HG03045 (cell line): ENCODE results near the gene SRSF10.
"Not testable (repeated sequence)": the region's sequence is repeated elsewhere in the genome, so short reads cannot be mapped to it uniquely, and the experiment has no call there.

Experiments used
- ATAC-seq: cut with Tn5 transposase; IDR thresholded peaks from one replicate; pipeline ENCODE4 v1.9.1; 2021; ENCODE audit warnings: mild to moderate bottlenecking, moderate library complexity; ENCODE audit not compliant: unreplicated experiment

Gene SRSF10

GRCh38 chr1:23999156-23999671 is 19.1 kb upstream of the SRSF10 start:
- ATAC-seq = no peak

GRCh38 chr1:23997812-23998211 is 17.7 kb upstream of the SRSF10 start:
- ATAC-seq = no peak

- no peak for ATAC-seq
Observed at GRCh38 chr1:23996700-23997229, 16.6 kb upstream of the SRSF10 start.

GRCh38 chr1:23995431-23995837 is 15.3 kb upstream of the SRSF10 start:
- ATAC-seq = no peak

GRCh38 chr1:23992011-23992410 is 11.9 kb upstream of the SRSF10 start:
- not testable (repeated sequence) for ATAC-seq

GRCh38 chr1:23989263-23989662 is 9.1 kb upstream of the SRSF10 start:
- ATAC-seq = no peak

- not testable (repeated sequence) for ATAC-seq
Observed at GRCh38 chr1:23987038-23987437, 6.9 kb upstream of the SRSF10 start.

GRCh38 chr1:23984417-23985186 is 4.5 kb upstream of the SRSF10 start:
- no peak for ATAC-seq

GRCh38 chr1:23980728-23981070 is 572 bp upstream of the SRSF10 start:
- ATAC-seq = no peak

GRCh38 chr1:23979387-23979880 is 693 bp downstream of the SRSF10 start:
- ATAC-seq = no peak

- no peak for ATAC-seq
Observed at GRCh38 chr1:23978805-23979204, 1.3 kb downstream of the SRSF10 start.

- ATAC-seq = no peak
Observed at GRCh38 chr1:23977854-23978191, 2.3 kb downstream of the SRSF10 start.

GRCh38 chr1:23977187-23977853 is 2.8 kb downstream of the SRSF10 start:
- no peak for ATAC-seq

- ATAC-seq = no peak
Observed at GRCh38 chr1:23967871-23968270, 12.3 kb downstream of the SRSF10 start.

GRCh38 chr1:23966973-23967493 is 13.1 kb downstream of the SRSF10 start:
- ATAC-seq = no peak

- no peak for ATAC-seq
Observed at GRCh38 chr1:23964790-23965740, 15.1 kb downstream of the SRSF10 start.

GRCh38 chr1:23964235-23964668 is 15.9 kb downstream of the SRSF10 start:
- no peak for ATAC-seq

GRCh38 chr1:23963617-23964234 is 16.4 kb downstream of the SRSF10 start:
- no peak for ATAC-seq

- no peak for ATAC-seq
Observed at GRCh38 chr1:23960291-23961020, 19.7 kb downstream of the SRSF10 start.
